HG02884 (cell line): ENCODE measurements around the gene WDR86.

ENCODE experiments used
- ATAC-seq: cut with Tn5 transposase; IDR thresholded peaks from one replicate; pipeline ENCODE4 v1.9.1; 2021; ENCODE audit warnings: mild to moderate bottlenecking, moderate library complexity; ENCODE audit not compliant: unreplicated experiment

WDR86 gene

DNA sequence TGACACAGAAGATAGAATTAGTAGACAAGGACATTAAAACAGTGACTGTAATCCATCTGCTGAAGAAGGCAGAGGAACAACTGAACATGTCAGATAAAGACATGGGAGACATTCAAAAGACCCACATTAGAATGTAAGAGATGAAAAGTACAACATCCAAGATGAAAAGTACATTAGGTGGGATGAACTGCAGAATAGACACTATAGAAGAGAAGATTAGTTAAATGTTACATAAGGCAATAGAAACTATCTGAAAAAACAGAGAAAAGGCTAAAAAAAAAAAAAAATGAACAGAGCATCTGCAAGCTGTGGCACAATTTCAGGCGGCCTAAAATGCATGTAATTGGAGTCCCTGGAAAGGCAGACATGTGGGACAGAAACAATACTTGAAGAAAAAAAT lies 46.7 kb downstream of the WDR86 start:
- no peak for ATAC-seq

DNA sequence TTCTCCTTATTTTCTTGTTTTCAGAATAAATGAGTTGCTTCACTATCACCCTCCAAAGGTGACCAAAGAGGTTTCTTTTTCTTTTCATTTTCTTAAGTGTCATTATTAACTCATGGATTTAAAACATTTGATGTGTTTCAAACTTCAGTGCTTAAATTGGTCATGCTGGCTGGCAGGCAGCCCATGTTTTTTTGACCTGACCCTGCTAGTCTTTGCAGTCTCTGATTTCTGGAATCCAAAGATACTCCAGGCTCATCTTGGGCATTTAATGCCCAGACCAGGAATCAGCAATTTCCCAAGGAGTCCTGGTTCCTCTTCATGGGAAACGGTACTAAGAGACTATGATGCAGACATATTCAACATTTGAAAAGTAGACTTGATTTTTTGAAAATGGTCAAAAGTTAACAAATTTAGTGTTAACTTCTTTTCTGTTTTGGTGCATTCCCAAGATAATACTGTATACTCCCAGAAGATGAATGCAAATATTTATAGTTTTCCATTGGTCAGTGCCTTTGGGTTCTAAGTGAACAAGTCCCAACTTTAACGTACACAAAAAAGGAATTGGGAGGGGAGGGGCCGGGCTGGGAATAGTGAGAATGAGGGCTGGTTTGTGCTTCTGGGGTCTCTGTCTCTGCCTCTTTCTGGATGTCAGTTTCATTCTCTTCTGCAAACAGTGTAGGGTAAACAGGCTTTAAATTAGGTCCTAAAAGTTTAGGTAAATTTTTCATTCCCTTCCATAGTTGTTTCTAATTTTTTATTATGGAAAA lies 48.5 kb downstream of the WDR86 start:
- ATAC-seq, result no peak

DNA sequence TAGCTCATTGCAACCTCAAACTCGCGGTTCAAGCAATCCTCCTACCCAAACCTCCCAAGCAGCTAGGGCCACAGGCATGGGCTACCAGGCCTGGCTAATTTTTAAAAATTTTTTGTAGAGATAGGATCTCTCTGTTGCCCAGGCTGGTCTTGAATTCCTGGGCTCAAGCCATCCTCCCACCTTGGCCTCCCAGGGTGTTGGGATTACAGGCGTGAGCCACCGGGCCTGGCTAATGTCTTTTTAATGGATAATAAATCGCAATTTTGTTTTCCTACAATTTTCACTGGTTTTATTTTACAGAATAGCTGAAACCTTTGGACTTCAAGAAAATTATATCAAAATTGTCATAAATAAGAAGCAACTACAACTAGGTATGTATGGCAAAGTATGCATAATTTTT lies 57.3 kb downstream of the WDR86 start:
- ATAC-seq, result no peak

DNA sequence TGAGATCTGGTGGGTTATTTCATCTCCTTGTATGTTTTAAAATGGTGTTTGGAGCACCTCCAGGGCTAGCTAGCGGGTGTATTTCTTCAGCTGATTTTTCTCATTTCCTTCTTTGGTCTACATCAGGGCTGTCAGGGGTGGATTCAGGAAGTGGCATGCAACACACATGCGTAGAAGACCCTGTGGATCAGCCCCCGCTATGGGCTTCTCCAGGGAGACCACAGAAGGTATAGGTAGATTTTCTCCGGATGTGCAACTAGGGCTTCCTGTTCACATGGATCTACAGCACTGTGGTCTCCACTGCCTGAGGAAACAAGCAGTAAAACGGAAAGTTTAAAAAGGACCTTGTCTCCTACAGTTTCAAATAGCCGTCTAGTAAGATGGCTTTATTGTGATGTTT lies 57.9 kb downstream of the WDR86 start:
- no peak for ATAC-seq

DNA sequence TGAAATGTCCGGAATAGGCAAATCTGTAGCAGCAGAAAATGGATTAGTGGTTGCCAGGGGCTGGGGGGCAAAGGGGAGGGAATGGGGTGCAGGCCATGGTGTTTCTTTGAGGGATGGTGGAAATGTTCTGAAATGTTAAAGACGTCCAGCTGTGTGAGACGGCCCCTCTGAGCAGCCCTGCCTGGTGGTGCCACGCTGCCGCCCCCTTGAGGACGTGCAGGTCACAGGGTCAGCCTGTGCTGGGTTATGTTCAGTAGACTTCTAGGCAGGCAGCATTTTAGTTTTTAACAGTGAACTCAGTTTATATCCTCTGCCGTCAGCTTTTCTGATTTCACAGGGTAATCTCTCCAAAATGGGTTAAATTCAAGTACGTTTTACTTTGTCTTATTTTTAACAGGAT lies 58.8 kb downstream of the WDR86 start:
- ATAC-seq, result no peak

DNA sequence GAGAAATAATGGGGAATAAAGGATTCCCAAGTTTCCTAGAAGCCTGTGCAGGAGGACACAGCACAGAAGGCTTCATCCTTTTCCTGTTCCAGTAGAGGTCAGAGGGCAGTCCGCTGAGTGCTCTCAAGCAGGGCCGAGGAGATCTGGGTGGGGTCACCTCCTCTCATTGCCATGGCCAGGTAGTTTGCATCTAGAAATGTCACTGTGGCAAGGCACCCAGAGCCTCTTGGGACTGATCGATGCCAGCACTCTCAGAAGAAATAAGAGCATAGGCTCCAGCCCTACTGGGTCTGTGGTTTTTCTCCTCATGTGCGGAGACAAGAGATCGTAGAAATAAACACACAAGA lies 60.4 kb downstream of the WDR86 start:
- ATAC-seq, result peak; percentile 14

DNA sequence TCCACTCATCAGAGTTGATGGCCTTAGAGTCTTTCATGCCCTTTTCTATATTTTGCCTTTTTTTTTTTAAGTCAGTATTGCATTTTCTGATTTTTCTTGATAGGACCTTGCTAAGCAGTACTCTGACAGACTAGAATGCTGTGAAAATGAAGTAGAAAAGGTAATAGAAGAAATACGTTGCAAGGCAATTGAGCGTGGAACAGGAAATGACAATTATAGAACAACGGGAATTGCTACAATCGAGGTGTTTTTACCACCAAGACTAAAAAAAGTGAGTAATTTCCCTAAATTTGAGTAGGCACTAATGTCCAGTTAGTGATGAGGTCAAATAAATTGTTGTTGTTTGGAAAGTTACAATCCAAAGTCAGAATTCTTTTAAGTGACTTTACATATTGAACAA lies 60.9 kb downstream of the WDR86 start:
- no peak for ATAC-seq

DNA sequence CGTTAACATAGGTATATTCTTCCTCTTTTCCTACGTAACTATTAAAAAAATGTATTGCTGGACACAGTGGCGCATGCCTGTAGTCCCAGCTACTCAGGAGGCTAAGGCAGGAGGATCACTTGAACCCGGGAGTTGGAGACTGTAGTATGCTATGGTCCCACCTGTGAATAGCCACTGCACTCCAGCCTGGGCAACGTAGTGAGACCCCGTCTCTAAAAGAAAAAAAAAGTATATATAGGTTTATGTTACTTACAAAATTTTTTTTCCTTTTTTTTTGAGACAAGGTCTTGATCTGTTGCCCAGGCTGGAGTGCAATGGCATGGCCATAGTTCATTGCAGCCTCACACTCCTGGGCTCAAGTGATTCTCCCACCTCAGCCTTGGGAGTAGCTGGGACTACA lies 62.6 kb downstream of the WDR86 start:
- ATAC-seq, result no peak

DNA sequence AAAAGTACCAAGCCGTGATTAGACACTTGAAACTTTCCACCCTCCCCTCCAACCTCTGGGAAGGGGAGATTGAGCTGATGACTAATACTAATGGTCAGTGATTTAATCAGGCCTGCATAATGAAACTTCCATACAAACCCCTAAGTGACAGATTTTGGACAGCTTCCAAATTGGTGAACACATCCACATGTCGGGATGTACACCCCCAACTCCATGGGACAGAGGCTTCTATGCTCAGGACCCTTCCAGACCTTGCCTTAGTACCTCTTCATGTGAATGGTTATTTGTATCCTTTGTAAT lies 63.4 kb downstream of the WDR86 start:
- ATAC-seq, result no peak

DNA sequence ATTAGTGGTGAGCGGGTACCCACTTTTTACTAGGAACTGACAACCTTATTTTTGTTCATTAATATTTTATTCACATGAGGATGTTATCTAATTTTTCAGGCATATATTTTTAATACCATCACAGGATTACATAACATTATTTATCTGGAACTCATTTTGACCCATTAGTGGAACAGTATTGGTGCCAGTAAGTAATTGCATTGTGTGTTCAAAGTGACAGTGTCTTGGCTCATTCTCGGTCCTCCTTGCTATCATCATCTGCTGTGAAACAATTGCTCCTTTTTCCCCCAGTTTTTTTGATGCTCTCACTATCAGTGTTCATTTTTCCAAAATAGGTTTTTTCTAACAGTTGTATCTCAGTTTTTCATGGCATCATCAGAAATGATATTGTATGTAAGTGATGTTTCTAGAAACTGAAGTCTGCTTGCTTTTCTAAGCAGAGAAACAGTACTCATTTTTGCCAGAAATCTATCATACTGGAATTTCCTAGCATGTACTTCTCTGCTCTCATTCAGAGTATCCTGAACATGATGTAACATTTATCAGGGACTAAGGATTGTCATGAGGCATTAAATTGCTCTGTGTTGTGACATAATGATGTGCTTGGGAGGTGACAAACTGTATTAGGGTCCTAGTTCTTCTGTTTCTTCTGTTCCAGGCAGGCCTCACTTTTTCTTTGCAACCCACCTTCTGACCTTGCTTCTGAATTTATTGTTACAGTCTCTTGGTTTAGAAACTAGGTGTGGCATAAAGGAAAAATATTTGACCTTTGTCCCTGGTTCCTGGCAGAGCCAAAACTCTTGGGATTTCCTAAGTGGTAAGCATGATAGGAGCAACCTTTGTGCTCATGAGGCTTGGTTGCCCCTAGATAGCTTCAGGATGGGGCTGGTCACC lies 64.0 kb downstream of the WDR86 start:
- ATAC-seq, result no peak

DNA sequence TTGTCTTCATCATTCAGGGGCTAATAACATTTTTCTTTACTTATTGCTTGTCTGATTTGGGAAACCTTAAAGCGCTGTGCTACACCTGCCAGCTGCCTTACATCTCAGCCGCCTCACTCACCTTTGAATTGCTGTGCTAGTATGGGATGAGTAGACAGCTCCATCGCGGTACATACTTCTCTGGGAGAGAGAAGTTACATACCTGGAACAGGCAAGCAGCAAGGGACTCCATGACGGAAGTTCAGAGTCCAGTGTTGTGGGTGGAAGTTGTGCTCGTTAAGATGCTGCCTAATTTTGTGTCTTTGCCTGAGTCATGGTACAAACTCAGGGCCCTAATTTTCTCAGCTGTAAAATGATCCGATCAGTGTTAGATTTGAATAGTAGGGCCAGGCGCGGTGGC lies 66.3 kb downstream of the WDR86 start:
- ATAC-seq, result no peak

DNA sequence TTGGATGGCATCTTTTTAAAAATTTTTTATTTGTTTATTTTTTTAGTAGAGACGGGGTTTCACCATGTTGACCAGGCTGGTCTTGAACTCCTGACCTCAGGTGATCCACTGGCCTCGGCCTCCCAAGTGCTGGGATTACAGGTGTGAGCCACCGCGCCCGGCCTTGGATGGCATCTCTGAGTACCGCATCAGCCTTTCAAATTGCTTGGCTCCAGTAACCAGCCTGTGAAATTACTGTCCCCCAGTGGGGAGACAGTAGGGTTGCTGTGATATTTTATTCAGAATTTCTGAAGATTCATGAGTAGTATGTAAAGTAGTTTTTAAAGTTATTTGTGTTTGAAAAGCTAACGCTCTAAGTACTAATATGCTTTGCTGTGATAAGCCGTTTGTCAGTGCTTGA lies 67.0 kb downstream of the WDR86 start:
- ATAC-seq, result no peak

DNA sequence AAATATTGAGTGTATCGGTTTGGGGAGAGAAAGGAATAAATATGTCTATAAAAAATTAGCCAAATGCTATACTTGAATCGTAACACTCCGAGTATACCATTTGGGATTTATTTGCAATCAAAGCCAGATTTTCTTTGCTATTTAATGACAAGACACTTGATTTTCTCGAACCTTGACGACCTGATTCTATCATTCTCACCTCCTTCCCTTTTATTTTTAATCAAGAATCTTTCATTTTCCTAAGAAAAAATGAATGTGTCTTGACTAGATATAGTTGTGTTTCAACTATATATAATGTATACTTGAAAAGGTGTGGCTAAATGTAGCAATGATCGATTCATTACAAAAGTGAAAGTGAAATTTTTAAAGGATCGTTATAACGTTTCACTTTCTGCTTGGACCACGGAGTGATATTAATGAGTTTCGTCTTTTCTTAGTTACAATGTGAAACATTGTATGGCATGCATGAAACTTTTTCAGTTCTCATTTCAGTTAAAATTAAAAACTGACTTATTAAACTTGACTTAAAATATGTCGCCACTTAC lies 67.7 kb downstream of the WDR86 start:
- ATAC-seq, result no peak

DNA sequence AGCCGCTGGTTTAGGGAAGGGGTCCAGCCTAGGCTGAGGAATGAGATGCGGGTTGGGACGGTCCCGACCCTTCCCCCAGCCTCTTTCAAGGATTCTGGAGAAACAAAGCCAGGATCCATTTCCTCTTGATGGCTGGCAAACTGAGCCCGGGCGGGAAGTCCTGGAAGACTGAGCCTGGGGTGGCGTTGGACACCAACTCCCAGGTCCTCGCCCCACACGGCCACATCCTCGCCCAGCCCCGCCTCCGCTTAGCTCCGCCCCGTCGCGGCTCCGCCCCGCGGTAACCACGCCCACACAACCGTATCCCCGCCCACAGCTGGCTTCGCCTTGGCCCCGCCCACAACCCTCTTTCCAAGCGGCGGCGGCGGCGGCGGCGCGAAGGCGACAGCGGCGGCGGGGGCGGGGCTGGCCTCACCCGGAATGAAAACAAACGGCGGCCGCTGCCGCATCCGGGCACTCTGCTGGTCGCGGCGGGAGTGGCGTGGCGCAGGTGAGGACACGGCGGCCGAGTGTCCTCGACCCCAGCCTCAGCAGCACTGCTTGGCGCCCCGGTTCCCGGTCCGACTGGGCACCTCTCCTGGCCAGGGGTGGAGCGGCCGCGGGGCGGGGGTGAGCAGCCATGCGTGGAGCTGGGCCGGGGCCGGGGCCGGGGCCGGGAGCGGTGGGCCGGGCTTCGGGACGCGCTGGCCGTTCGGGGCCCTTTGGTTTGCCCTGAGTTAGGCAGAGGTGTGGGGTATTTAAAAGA lies 68.3 kb downstream of the WDR86 start, which contains the start of gene NUB1:
NUB1 (plus strand) TSS at position 456 of the 745 bp plus-strand sequence. CDS start 3,538 bp downstream, outside the sequence.
- ATAC-seq, result peak; percentile 37

DNA sequence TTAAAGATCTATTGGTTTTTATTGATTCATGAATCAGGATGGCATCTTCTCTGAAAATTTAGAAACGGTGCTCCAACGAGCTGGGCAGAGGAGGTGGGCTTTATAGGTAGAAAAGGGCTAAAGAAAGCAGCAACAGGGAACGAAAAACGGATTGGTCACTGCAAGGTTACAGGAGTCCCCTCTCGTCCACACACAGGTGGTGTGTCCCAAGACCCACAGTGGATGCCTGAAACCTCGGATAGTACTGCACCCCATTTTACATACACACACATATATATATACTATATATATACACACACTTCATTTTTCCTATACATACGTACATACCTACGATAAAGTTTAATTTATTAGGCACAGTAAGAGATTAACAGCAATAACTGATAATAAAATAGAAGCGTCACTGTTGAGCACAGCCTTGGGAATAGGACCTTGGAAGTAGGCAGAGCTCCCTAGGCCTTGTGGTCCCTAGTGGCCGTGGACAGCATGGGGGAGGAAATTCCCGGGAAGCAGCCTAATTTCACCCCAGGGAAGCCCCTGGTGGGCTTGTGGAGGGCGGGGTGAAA lies 69.0 kb downstream of the WDR86 start:
- ATAC-seq, result no peak

DNA sequence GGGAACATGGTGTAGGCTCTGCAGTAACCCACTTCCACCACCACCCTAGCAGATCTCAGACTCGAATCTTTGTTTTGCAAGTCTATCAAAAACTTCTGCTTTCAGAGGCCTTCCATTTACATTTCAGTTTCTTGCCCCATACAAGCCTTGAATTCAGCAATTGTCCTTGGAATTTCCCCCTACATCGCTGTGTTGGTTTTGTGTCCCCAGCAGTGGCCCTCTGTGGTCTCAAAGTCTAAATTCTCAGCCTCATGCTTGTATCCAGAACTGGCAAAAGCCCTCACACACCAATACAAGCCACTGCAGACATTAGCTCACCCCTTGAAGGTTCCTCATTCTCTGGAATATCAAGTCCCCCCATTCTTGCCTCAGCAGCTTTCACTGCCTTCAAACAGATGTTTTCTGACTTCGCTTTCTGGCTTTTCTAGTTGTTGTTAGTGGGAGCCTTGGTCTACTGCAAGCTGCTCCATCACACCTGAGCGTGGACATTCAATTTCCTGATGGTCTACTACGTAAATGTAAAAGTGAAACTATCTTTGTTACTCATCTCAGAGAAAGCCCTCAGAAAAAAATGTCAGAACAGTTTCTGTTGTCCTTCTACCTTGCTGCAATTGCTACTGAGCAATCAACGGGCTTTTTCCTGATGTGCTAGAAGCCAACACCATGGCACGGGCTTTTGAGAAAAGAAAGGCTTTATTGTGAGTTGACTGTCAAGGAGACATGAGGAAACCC lies 70.0 kb downstream of the WDR86 start:
- ATAC-seq, result peak; percentile 36

DNA sequence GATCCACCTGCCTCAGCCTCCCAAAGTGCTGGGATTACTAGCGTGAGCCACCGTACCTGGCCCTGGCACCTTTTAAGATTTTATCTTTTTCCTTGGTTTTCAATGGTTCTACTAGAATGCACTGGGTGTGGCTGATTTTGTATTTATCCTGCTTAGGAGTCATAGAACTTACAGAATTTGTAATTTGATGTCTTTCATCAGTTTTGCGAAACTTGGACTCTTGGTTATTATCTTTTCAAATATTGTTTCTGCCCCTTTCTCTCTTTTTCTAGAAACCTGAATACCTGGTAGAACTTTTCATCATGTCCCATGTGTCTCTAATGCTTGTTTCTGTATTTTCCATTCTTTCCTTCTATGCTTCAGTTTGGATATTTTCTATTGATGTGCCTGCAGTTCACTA lies 71.0 kb downstream of the WDR86 start:
- no peak for ATAC-seq

DNA sequence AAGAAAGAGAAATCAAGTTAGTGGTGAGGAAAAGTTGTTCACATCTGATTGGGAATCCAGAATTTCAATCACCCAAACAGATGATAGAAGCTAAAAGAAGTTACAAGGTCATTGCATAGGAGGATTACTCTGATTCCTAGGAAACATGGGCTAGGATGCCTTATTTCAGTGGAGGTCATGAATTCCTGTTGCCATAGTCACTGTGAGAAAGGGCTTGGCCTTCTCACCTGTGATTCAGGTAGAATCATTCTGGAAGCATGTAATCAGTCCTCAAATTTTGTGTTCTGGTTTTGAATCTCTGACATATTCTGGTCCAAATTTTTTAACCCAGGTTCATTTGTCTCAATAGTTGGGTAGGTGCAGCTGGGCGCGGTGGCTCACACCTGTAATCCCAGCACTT lies 72.5 kb downstream of the WDR86 start:
- no peak for ATAC-seq

DNA sequence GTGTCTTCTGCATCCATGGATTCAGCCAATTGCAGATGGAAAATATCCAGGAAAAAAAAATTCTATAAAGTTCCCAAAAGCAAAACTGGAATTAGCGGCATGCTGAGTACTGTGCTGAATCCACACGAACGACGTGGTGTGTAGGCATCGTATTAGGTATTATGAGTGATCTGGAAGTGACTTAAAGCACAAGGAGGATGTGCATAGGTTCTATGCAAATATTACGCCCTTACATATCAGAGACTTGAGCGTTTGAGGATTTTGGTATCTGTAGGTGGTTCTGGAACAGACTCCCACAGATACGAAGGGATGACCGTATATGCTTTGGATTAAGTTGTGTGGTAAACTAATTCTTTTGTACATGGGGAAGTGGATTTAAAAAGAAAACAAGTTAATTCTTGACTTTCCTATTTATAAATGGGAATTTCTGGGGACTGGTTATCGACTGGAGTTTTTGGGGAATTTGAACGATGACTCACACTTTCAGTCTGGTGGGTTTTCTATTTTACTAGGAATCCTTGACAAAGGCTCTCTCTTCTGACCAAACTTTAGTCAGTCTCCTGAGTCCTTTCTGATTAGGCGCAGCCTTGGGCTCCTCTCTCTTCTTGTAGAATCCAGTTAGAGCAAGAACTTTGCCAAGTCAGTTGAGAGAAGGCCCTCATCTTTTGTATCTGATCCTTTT lies 73.7 kb downstream of the WDR86 start:
- no peak for ATAC-seq

DNA sequence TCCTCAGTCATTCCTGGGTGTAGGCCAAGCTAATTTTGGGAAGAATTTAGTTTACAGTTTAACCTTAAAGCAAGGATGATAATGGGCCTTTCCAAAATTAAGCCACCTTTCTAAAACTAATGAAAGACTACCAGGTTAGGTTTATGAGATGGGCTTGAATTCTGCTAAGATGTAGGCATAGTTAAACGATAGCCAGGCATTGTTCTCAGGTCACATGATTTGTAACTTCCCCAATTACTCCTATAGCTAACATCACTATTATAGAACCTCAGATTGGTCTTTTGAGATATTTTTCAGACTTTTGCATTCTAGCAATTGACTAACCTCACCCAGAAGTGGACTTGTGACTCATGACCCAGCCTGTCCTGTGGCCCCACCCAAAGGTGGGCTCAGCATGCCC lies 75.2 kb downstream of the WDR86 start:
- ATAC-seq, result no peak
